Transverse colon (tissue), 4 donors: ENCODE data around the gene CASP2. TPM values are rescaled to one million over a fixed set of nuclear protein-coding genes. Genes with fewer than 3 reads are reported as not detected.

Experiments
- DNase-seq: peaks from one replicate; pipeline ENCODE4 v3.0.0-alpha.2; 2019
- H3K27ac ChIP-seq, 4 donors: fragments of 200-600 bp; sonication (generic); 2 replicates each; pipeline ENCODE4 v1.5.1; 2016 to 2018; ENCODE audit warnings: inconsistent platforms in 4 of 4
- H3K27me3 ChIP-seq: fragments of 200-600 bp; sonication (generic); 2 replicates; pipeline ENCODE4 v1.5.1; 2017; ENCODE audit warnings: inconsistent platforms
- H3K36me3 ChIP-seq, 4 donors: fragments of 200-600 bp; sonication (generic); 2 replicates each; pipeline ENCODE4 v1.5.1; 2017 to 2019; ENCODE audit warnings: inconsistent platforms in 4 of 4
- H3K4me1 ChIP-seq, 4 donors: fragments of 200-600 bp; sonication (generic); 2 replicates each; pipeline ENCODE4 v1.5.1; 2017 to 2020; ENCODE audit warnings: inconsistent platforms in 4 of 4
- H3K4me3 ChIP-seq, 4 donors: fragments of 200-600 bp; sonication (generic); 1 replicate in 1 of 4; 2 replicates in 3 of 4; pipeline versions ENCODE4 v1.5.1 to v1.6.1; 2017 to 2019; ENCODE audit warnings: inconsistent platforms in 4 of 4
- H3K9me3 ChIP-seq, 2 donors: fragments of 200-600 bp; sonication (generic); 2 replicates each; pipeline ENCODE4 v1.5.1; 2017 to 2019; ENCODE audit warnings: inconsistent platforms in 2 of 2
- CTCF ChIP-seq, 5 experiments: fragments of 200-600 bp in 3 of 5; fragments of 450-650 bp in 2 of 5; sonication (generic) in 3 of 5; IDR thresholded peaks; 1 replicate in 2 of 5; 2 replicates in 3 of 5; pipeline ENCODE4 v1.5.1; 2016 to 2017; ENCODE audit warnings: antibody characterized with exemption in 5 of 5, inconsistent platforms in 3 of 5, mild to moderate bottlenecking in 2 of 5, moderate library complexity in 1 of 5
- EP300 ChIP-seq: sonication (generic); formaldehyde crosslinking; IDR thresholded peaks from one replicate; pipeline ENCODE4 v1.6.1; 2017; ENCODE audit warnings: antibody characterized with exemption, low read depth
- POLR2A ChIP-seq: fragments of 450-650 bp; IDR thresholded peaks from one replicate; pipeline ENCODE4 v1.6.1; 2016; ENCODE audit warnings: antibody characterized with exemption, mild to moderate bottlenecking, moderate library complexity
- POLR2AphosphoS5 ChIP-seq, 3 donors: sonication (generic); formaldehyde crosslinking; IDR thresholded peaks; one replicate each; pipeline ENCODE4 v1.6.1; 2016; ENCODE audit warnings: antibody characterized with exemption in 3 of 3
- WGBS, 2 donors: methylation state at CpG; one replicate each; pipeline ENCODE4 v1.1.5; 2018; ENCODE audit warnings: low coverage in 1 of 2; 5-methylcytosine and 5-hydroxymethylcytosine counted together
- in situ Hi-C, 4 donors: fragments of 200-750 bp; cut with MboI; loops; one replicate each; pipeline versions ENCODE4 v1.15.0 to v1.15.1; 2017; ENCODE audit warnings: low sequenced_read_pairs in 3 of 4, low pct_ligation_motif_present in 1 of 4, low pct_unique_long_range_greater_than_20kb in 1 of 4
- intact Hi-C: fragments of 100-400 bp; cut with DNase I; formaldehyde crosslinking; loops from one replicate; pipeline ENCODE4 v1.15.1; 2023; ENCODE audit warnings: low total_unique reads
- total RNA-seq, 4 donors: library from RNA; depleted of rRNA; stranded (reverse); fragments of >200 nt; gene quantifications; one replicate each; pipeline ENCODE4 v1.1.0, GENCODE V29; 2016

CASP2 gene
- total RNA-seq, 4 donors from 2014 or later: 13.5 to 38.9 (median 17.6) TPM

GRCh38 chr7:143327903-143328302 lies 39.8 kb downstream of the CASP2 start:
- WGBS, 2 donors: 70 to 88% methylated on average over 2 to 5 of the region's 5 CpGs
- no peak for DNase-seq
- H3K4me3 ChIP-seq: no peak overlapping the region
- H3K27me3 ChIP-seq: no peaks in the 10 kb centered on the region
- intact Hi-C loops (no loop called here), in situ Hi-C loops (loop anchor here in 1 of 4 donors (25.0 kb wide), 1 partner anchor 316 kb away; no protein-coding TSS in a partner anchor)
- H3K4me1 ChIP-seq: no peaks in the 10 kb centered on the region
- TF ChIP-seq EP300 (no peak), POLR2AphosphoS5 (IDR thresholded peaks at IDR 0.05) (no peak), CTCF (IDR thresholded peaks at IDR 0.05) (no peak), POLR2A (no peak)
- no peaks in the 10 kb centered on the region for H3K36me3 ChIP-seq
- no peaks in the 10 kb centered on the region for H3K9me3 ChIP-seq
- H3K27ac ChIP-seq: no peak overlapping the region

GRCh38 chr7:143329471-143330170 lies 41.5 kb downstream of the CASP2 start:
- H3K4me1 ChIP-seq: no peaks in the 10 kb centered on the region
- 90 to 95% methylated on average over 8 to 10 of the region's 10 CpGs for WGBS, 2 donors
- no peak for DNase-seq
- no peaks in the 10 kb centered on the region for H3K27me3 ChIP-seq
- H3K4me3 ChIP-seq: no peak overlapping the region
- no peak overlapping the region for H3K27ac ChIP-seq
- intact Hi-C loops: no loop called here
- no peak for TF ChIP-seq EP300
- TF ChIP-seq POLR2A: no peak
- no peak for TF ChIP-seq POLR2AphosphoS5 (IDR thresholded peaks at IDR 0.05)
- no peak for TF ChIP-seq CTCF (IDR thresholded peaks at IDR 0.05)
- no peaks in the 10 kb centered on the region for H3K36me3 ChIP-seq
- no peaks in the 10 kb centered on the region for H3K9me3 ChIP-seq
- in situ Hi-C loops: loop anchor here in 1 of 4 donors (25.0 kb wide), 1 partner anchor 317 kb away; no protein-coding TSS in a partner anchor

GRCh38 chr7:143331179-143331801 lies 43.1 kb downstream of the CASP2 start:
- H3K36me3 ChIP-seq: no peaks in the 10 kb centered on the region
- no peaks in the 10 kb centered on the region for H3K27me3 ChIP-seq
- H3K4me3 ChIP-seq: no peak overlapping the region
- intact Hi-C loops: no loop called here
- 65 to 76% methylated on average over 7 to 8 of the region's 8 CpGs for WGBS, 2 donors
- no peaks in the 10 kb centered on the region for H3K4me1 ChIP-seq
- H3K27ac ChIP-seq: peak overlapping the region in 1 of 4 donors; percentile 20
- TF ChIP-seq CTCF (IDR thresholded peaks at IDR 0.05): no peak
- no peak for TF ChIP-seq EP300
- TF ChIP-seq POLR2A: no peak
- no peak for TF ChIP-seq POLR2AphosphoS5 (IDR thresholded peaks at IDR 0.05)
- in situ Hi-C loops: loop anchor here in 1 of 4 donors (25.0 kb wide), 1 partner anchor 319 kb away; no protein-coding TSS in a partner anchor
- no peak for DNase-seq
- H3K9me3 ChIP-seq: no peaks in the 10 kb centered on the region

GRCh38 chr7:143334244-143334643 lies 46.1 kb downstream of the CASP2 start:
- in situ Hi-C loops: loop anchor here in 1 of 4 donors (25.0 kb wide), 1 partner anchor 322 kb away; no protein-coding TSS in a partner anchor
- H3K9me3 ChIP-seq: no peaks in the 10 kb centered on the region
- no peak overlapping the region for H3K27ac ChIP-seq
- no peak for DNase-seq
- no peaks in the 10 kb centered on the region for H3K4me1 ChIP-seq
- intact Hi-C loops: no loop called here
- H3K4me3 ChIP-seq: no peak overlapping the region
- WGBS, 2 donors: 50 to 58% methylated on average over 1 of the region's 1 CpG
- no peaks in the 10 kb centered on the region for H3K36me3 ChIP-seq
- TF ChIP-seq POLR2A (no peak), CTCF (IDR thresholded peaks at IDR 0.05) (no peak), EP300 (no peak), POLR2AphosphoS5 (IDR thresholded peaks at IDR 0.05) (no peak)
- peaks cover 6% of the 10 kb centered on the region for H3K27me3 ChIP-seq
